Small intestine (tissue), 7 donors: Measurements from ENCODE around the gene DAPK2. TPM values are rescaled to one million over a fixed set of nuclear protein-coding genes. Genes with fewer than 3 reads are reported as not detected.

ENCODE experiments used
- DNase-seq, 2 donors: peaks; one replicate each; pipeline versions ENCODE4 v3.0.0 to v3.0.0-alpha.2; 2013
- FAIRE-seq: peaks from 2 replicates; lab custom pipeline; 2012; peaks lifted over from hg19 to GRCh38; lab: Jason Lieb, UNC
- H3K27ac ChIP-seq, 3 donors: one replicate each; pipeline ENCODE4 v1.5.1; 2013; ENCODE audit warnings: low read length in 2 of 3, mild to moderate bottlenecking in 2 of 3, control low read depth in 1 of 3, inconsistent platforms in 1 of 3, low read depth in 1 of 3, moderate library complexity in 1 of 3
- H3K27me3 ChIP-seq, 3 donors: one replicate each; pipeline ENCODE4 v1.6.1; 2013; ENCODE audit warnings: low read length in 3 of 3, inconsistent platforms in 1 of 3; ENCODE audit not compliant: control insufficient read depth in 3 of 3, insufficient read depth in 3 of 3
- H3K36me3 ChIP-seq, 3 donors: one replicate each; pipeline ENCODE4 v1.6.1; 2013; ENCODE audit warnings: low read length in 3 of 3, inconsistent platforms in 1 of 3, low read depth in 1 of 3, mild to moderate bottlenecking in 1 of 3, moderate library complexity in 1 of 3; ENCODE audit not compliant: control insufficient read depth in 3 of 3, insufficient read depth in 2 of 3
- H3K4me1 ChIP-seq, 3 donors: one replicate each; pipeline ENCODE4 v1.6.1; 2013; ENCODE audit warnings: low read length in 2 of 3, inconsistent platforms in 1 of 3, low read depth in 1 of 3, mild to moderate bottlenecking in 1 of 3, moderate library complexity in 1 of 3; ENCODE audit not compliant: control insufficient read depth in 3 of 3, insufficient read depth in 2 of 3
- H3K4me3 ChIP-seq, 3 donors: one replicate each; pipeline ENCODE4 v1.5.1; 2013; ENCODE audit warnings: low read length in 3 of 3, control low read depth in 1 of 3, inconsistent platforms in 1 of 3, low read depth in 1 of 3, mild to moderate bottlenecking in 1 of 3, moderate library complexity in 1 of 3
- H3K9me3 ChIP-seq, 2 donors: one replicate each; pipeline ENCODE4 v1.6.1; 2013; ENCODE audit warnings: low read depth in 1 of 2, low read length in 1 of 2; ENCODE audit not compliant: control insufficient read depth in 2 of 2, insufficient read depth in 1 of 2
- WGBS, 3 donors: extraction: QIAGEN DNeasy Blood & Tissue Kit; methylation state at CpG; one replicate each; pipeline ENCODE4 v1.1.7; 2013; 5-methylcytosine and 5-hydroxymethylcytosine counted together
- polyA plus RNA-seq, 4 donors: library from polyadenylated mRNA; stranded (reverse) in 3 of 4; unstranded in 1 of 4; fragments of 200-250 nt in 3 of 4; fragments of 120-200 nt in 1 of 4; gene quantifications; one replicate each; pipeline versions ENCODE4 v1.2.1 to v1.2.3, GENCODE V29; 2013
- donor health status: healthy with polysubstance abuse.
- donor health status: control.
- donor health status: control.
- donor health status: Bipolar disorder and iron deficiency.
- donor health status: healthy.

DAPK2 gene
- polyA plus RNA-seq, 4 donors = 10.3 to 91.6 (median 47.5) TPM

DNA sequence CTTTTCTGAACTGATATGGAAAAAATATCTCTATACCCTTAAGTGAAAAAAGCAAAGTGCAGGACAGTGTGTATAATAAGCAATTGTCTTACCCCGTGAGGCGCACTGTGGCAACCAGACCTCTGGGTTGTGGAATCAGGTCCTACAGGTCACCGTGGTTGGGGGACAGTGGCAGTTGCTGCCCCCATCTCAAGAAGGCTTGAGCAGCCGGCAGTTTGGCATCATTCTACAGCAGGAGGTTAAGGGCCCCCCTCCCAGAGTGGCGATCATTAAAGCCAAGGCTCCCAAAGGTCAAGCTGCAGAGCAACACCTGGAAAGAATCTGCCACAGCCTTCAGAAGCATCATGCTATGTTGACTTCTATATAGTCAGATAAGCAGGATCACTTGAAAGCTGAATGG lies 156.5 kb downstream of the DAPK2 start:
- Histone ChIP-seq H3K27ac (no peak overlapping the region), H3K27me3 (no peaks in the 10 kb centered on the region), H3K36me3 (no peaks in the 10 kb centered on the region), H3K4me1 (peaks cover 0 to 7% (median 0%) of the 10 kb centered on the region in 3 donors), H3K9me3 (no peaks in the 10 kb centered on the region), H3K4me3 (no peak overlapping the region)
- WGBS, 3 donors = 82 to 85% (median 83%) methylated on average over 5 of the region's 5 CpGs
- FAIRE-seq (no peak), DNase-seq (no peak)

DNA sequence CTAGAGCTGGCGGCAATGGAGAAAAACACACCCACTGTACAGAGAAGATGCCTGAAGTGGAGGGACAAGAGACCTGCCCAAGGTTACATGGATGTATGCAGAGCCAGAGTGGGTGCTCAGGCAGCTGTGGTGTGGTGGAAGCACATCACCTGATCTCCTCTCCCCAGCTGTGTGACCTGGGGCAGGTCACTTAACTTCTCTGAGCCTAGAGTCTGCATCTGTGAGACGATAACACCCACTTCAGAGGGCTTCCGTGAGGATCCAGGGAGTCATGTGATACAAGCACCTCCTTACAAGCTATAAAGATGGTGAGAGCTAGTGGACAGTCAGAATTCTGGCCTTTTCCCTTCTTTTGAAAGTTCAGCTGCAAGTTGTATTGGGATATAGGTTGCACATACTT lies 157.5 kb downstream of the DAPK2 start:
- no peaks in the 10 kb centered on the region for H3K27me3 ChIP-seq
- DNase-seq (no peak), FAIRE-seq (no peak)
- peaks cover 0 to 7% (median 0%) of the 10 kb centered on the region in 3 donors for H3K4me1 ChIP-seq
- no peaks in the 10 kb centered on the region for H3K9me3 ChIP-seq
- no peak overlapping the region for H3K27ac ChIP-seq
- H3K4me3 ChIP-seq = no peak overlapping the region
- 69 to 90% (median 71%) methylated on average over 3 of the region's 3 CpGs for WGBS, 3 donors
- no peaks in the 10 kb centered on the region for H3K36me3 ChIP-seq

DNA sequence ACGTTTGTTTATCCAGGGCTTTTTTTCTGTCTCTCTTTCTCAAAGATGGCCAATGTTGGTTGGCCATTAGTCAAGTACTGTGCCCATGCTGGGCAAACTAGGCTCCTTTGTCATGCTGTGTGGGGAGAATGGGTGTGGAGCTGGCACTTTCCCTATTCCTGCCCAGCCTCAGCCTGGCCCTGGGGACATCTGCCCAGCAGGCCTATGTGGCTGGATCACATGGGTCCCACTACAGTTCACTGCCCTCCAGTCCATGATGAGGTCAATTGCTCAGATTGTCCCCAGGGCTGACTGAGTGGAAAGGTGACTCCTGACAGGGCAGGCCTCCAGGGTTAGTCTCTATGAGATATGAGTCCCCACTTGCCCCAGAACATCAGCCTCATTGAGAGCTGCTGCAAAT lies 158.1 kb downstream of the DAPK2 start:
- 73 to 86% (median 75%) methylated on average over 1 of the region's 1 CpG for WGBS, 3 donors
- FAIRE-seq = no peak
- Histone ChIP-seq H3K36me3 (no peaks in the 10 kb centered on the region), H3K9me3 (no peaks in the 10 kb centered on the region), H3K27ac (no peak overlapping the region), H3K27me3 (no peaks in the 10 kb centered on the region), H3K4me1 (peaks cover 0 to 7% (median 0%) of the 10 kb centered on the region in 3 donors), H3K4me3 (no peak overlapping the region)
- no peak for DNase-seq

DNA sequence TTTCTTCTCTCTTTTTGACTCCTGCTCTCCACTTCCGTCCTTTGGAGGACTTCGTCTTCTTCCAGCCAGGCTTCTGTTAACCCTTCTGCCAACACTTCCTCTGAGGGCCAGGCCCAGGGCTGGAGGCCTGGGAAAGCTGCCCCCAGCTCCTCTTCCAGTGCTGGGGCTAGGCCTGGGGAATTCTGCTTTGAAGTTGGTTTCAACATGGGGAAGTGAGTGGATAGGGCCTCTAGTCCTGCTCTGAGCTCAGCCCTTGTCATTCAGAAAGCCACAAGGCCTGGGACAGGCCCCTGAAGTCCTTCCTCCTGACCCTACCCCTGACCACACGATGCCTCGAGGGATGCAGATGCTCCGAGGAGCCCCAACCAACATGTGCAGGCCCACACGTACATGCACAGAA lies 158.7 kb downstream of the DAPK2 start:
- H3K4me3 ChIP-seq = no peak overlapping the region
- no peaks in the 10 kb centered on the region for H3K9me3 ChIP-seq
- H3K27me3 ChIP-seq = no peaks in the 10 kb centered on the region
- no peak overlapping the region for H3K27ac ChIP-seq
- peaks cover 0 to 7% (median 0%) of the 10 kb centered on the region in 3 donors for H3K4me1 ChIP-seq
- DNase-seq = no peak
- WGBS, 3 donors = 55 to 86% (median 79%) methylated on average over 5 to 6 of the region's 6 CpGs
- no peaks in the 10 kb centered on the region for H3K36me3 ChIP-seq
- no peak for FAIRE-seq

DNA sequence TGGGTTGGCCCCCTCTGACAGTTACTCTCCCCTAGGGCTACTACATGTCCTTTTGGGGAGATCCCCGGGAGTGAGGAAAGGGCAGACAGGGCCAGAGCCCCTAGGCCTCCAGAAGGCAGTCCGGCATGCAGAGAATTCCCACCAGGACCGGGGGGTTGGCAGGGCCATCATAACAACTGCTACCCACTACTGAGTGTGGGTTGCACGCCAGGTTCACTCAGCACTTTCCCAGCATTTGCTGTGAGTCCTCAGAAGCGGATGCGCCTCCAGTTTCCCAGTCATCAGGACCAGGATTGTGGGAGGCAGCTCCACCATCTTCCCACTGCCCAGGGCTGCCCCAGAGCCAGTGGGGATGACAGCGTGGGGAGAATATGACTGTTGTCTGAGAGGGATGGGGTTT lies 161.3 kb downstream of the DAPK2 start:
- Histone ChIP-seq H3K27ac (no peak overlapping the region), H3K4me3 (no peak overlapping the region), H3K36me3 (no peaks in the 10 kb centered on the region), H3K9me3 (no peaks in the 10 kb centered on the region), H3K4me1 (no peaks in the 10 kb centered on the region), H3K27me3 (no peaks in the 10 kb centered on the region)
- no peak for DNase-seq
- WGBS, 3 donors = 94 to 97% (median 97%) methylated on average over 7 of the region's 7 CpGs
- FAIRE-seq = no peak

DNA sequence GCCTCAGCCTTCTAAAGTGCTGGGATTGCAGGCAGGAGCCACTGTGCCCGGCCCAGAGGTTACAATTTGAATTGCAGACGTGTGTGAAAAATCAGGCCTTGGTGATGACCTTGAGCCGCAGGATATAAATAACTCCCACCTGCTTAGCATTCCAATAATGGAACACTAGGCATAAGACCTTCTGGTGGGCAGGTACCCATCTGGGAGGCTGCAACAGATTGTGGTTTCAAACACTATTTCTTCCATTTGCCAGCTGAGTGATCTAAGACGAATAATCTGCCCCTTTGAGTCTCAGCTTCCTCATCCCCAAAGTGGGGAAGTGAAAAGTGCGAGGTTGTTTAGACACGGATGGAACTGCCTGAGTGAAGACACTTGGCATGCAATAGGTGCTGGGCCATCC lies 164.9 kb downstream of the DAPK2 start:
- Histone ChIP-seq H3K9me3 (no peaks in the 10 kb centered on the region), H3K27me3 (no peaks in the 10 kb centered on the region), H3K27ac (no peak overlapping the region), H3K36me3 (no peaks in the 10 kb centered on the region), H3K4me3 (no peak overlapping the region), H3K4me1 (no peaks in the 10 kb centered on the region)
- 76 to 80% (median 79%) methylated on average over 6 of the region's 6 CpGs for WGBS, 3 donors
- no peak for FAIRE-seq
- no peak for DNase-seq

DNA sequence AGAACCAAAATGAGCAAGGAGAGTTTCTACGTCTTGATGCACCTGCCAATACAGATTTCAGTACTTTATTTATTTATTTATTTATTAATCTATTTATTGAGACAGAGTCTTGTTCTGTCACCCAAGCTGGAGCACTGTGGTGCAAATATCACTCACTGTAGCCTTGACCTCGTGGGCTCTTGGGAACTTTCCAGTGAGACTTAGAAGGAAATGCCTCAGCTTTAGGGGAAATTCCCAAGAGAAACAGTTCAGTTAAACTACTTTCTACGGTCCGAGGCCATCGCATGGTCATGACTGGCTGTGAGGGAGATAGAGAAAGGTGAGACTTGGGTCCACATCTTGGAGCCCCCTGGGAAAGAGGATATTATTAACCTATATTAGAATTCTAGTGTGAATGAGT lies 165.5 kb downstream of the DAPK2 start:
- H3K4me3 ChIP-seq = no peak overlapping the region
- DNase-seq (no peak), FAIRE-seq (no peak)
- WGBS, 3 donors = 52 to 55% (median 53%) methylated on average over 5 of the region's 5 CpGs
- no peaks in the 10 kb centered on the region for H3K27me3 ChIP-seq
- no peak overlapping the region for H3K27ac ChIP-seq
- no peaks in the 10 kb centered on the region for H3K9me3 ChIP-seq
- no peaks in the 10 kb centered on the region for H3K4me1 ChIP-seq
- H3K36me3 ChIP-seq = no peaks in the 10 kb centered on the region

DNA sequence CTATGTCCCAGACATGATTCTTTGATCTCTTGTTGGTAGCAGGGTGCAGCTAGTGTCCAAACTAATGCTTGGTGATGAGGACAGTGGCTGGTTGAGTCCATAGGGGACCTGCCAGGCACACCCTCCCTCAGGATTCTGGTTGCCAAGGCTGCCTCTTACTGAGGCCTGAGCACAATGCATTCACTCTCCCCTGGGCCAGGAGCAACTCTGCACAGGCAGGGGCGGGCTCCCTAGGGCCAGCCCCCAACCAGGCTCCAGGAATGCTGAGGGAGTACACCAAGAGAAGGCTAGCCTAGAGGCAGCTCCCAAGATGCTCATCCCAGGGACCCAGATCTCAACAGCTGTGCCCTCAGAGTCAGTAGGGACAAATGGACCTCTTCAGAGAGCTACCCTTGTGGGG lies 166.3 kb downstream of the DAPK2 start:
- Histone ChIP-seq H3K27ac (no peak overlapping the region), H3K9me3 (no peaks in the 10 kb centered on the region), H3K27me3 (no peaks in the 10 kb centered on the region), H3K4me1 (no peaks in the 10 kb centered on the region), H3K36me3 (no peaks in the 10 kb centered on the region), H3K4me3 (no peak overlapping the region)
- DNase-seq (no peak), FAIRE-seq (no peak)
- 80 to 100% (median 96%) methylated on average over 1 of the region's 1 CpG for WGBS, 3 donors

DNA sequence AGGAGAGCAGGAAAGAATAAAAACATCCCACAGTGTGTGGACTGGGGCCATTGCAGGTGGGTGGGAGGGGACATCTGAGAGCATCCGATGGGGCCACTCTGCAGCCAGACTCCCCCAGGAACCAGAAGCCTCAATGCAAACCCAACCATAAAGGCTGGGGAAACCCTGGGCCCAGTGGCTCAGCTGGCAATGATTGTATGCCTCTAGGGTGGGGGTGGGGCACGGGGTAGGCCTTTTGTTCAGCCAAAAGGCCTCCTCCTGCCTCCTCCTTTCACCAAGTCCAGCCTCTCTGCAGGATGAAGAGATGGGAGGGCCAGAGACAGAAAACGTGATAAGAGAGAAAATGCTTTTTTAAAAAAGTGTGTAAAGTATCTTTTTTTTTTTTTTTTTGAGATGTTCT lies 167.1 kb downstream of the DAPK2 start:
- H3K27me3 ChIP-seq = no peaks in the 10 kb centered on the region
- FAIRE-seq (no peak), DNase-seq (no peak)
- no peak overlapping the region for H3K27ac ChIP-seq
- no peaks in the 10 kb centered on the region for H3K36me3 ChIP-seq
- no peaks in the 10 kb centered on the region for H3K4me1 ChIP-seq
- no peaks in the 10 kb centered on the region for H3K9me3 ChIP-seq
- H3K4me3 ChIP-seq = no peak overlapping the region
- 71 to 84% (median 78%) methylated on average over 3 of the region's 3 CpGs for WGBS, 3 donors
